Stimulated activated CD4-positive, alpha-beta T cell treated with anti-CD3 and anti-CD28 coated beads, Interleukin-1b, Interleukin-23, amount 100 ng/mL, for 4 hours (primary cell): ENCODE data around the gene MYT1.
"Not testable (repeated sequence)": the region's sequence is repeated elsewhere in the genome, so short reads cannot be mapped to it uniquely, and the experiment has no call there.

Source experiments
- DNase-seq, 2 donors: peaks; one replicate each; pipeline ENCODE4 v3.0.0-alpha.2; 2020; ENCODE audit warnings: low read depth in 2 of 2

MYT1 gene

DNA sequence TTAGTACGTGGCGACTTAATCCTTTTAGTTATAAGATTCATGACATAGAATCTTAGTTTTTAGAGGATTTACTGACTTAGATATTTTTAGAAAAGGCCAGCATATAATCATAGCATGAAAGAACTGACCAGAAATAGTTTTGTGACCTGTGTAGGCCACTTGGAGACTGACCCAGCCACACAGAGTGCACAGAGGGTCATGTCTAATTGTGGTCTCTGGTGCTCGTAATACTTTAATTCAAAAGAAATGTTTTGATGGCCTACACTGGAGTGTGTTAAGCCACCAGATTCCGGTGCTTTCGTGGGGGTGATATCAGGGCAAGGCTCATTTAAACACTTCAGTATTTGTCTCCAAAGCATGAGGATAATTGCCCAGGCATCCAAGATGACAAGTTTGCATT is 102.7 kb downstream of the MYT1 start:
- DNase-seq, result no peak

GRCh38 chr20:64268174-64268573 is 103.9 kb downstream of the MYT1 start:
- DNase-seq, result no peak

GRCh38 chr20:64269604-64270411 is 105.6 kb downstream of the MYT1 start:
- DNase-seq, result no peak

GRCh38 chr20:64271636-64272035 is 107.4 kb downstream of the MYT1 start:
- no peak for DNase-seq

GRCh38 chr20:64273109-64273508 is 108.9 kb downstream of the MYT1 start:
- no peak for DNase-seq

DNA sequence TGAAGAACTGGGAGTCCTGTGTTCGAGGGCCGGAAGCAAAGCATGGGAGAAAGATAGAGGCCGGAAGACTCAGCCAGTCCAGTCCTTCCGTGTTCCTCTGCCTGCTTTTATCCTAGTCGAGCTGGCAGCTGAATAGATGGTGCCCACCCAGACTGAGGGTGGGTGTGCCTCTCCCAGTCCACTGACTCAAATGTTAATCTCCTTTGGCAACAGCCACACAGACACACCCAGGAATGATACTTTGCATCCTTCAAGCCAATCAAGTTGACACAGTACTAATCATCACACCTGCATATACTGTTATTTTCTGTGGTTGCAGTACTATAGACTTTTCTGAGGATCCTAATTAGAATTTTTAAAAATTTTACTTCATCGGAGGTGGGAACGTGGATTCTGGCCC is 112.6 kb downstream of the MYT1 start:
- DNase-seq, result no peak

DNA sequence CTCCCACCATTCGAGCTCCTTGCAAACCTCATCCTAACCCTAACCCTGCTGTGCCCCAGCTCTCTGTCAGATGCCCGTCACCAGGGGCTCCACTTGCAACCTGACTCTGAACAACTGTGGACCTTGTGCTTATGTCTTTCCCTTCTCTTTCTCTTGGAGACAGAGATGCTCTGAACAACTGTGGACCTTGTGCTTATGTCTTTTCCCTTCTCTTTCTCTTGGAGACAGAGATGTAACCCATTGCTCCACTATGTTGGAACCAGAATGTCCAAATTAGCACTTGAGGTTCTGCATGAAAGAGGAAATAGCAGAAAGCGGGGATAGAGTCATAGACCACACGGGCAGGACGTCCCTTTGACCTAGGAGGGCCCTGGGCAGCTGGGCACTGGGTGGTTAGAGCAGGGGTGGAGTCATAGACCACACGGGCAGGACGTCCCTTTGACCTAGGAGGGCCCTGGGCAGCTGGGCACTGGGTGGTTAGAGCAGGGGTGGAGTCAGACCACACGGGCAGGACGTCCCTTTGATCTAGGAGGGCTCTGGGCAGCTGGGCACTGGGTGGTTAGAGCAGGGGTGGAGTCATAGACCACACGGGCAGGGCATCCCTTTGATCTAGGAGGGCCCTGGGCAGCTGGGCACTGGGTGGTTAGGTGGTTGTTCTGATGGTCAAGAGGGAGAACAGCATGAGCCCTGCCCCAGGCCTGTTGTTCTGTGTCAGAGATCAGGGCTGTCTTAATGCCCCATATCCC is 113.5 kb downstream of the MYT1 start:
- DNase-seq, result no peak

- DNase-seq, result no peak
Measured at GRCh38 chr20:64278317-64278681, 114.0 kb downstream of the MYT1 start.

DNA sequence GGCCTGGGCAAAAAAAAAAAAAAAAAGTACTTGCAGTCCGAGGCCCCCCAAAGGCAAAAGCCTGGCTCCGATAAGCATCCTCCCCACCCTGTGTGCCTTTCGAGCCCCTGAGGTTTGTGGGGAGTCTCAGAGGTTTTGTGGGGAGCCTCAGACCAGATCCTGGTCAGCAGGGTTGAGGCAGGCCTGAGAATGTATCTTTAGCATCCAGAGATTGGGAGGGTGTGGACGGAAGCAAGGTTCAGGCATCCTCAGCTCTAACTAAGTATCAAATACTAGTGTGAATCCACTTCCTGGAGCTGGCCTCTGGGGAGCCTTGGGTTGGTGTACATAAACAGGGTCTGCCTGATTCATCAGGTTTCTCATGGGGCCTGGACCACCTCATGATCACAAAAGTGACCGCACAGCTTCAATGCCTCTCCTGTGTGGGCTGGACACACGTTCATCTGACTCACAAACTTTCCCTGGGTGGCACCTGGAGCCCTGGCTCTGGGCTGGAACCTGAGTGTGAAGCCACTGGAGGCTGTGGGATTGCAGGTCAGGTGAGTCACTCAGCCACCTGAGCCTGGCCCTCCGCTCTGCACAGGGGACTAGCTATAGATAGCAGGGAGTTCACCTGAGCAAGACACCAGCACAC is 115.7 kb downstream of the MYT1 start:
- no peak for DNase-seq

DNA sequence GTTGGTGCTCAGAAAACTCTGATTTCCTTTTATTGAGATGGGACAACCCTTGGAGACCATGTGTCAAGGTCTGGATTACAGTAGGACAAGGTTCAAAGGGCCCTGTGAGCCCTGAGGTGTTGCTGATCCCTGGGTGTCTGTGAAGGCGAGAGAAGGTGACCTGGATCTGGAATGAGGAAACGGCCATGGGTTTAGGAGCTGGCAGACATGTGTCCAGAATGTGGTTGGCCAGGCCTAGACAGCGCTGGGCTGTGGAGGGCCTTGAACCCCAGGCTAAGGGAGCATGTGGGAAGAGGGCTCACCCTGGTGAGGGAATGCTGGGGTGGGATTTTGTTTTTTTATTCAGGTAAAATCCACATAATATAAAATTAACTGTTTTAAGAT is 116.2 kb downstream of the MYT1 start:
- no peak for DNase-seq

DNA sequence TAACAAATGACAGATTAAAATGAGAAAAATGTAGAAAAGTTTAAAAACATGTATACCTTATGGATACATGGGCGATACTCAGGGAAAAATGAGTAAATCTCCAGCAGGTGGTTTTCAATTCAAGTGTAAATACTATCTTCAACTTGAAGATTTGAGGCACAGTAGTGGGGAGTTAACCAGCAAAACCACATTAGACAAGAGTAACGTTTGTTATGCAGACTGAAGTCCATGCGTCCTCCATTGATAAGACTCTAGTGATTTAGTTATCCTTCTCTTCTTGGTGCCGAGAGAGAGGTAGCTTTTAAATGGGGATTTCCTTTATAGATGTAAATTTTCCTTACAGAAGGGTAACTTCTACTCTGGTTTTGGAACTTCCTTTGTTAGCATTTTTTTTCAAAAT is 119.4 kb downstream of the MYT1 start:
- no peak for DNase-seq

- peak; percentile 51 for DNase-seq
Measured at GRCh38 chr20:64285579-64286446, 121.6 kb downstream of the MYT1 start.

GRCh38 chr20:64286447-64287263 is 122.4 kb downstream of the MYT1 start:
- DNase-seq, result not testable (repeated sequence)

DNA sequence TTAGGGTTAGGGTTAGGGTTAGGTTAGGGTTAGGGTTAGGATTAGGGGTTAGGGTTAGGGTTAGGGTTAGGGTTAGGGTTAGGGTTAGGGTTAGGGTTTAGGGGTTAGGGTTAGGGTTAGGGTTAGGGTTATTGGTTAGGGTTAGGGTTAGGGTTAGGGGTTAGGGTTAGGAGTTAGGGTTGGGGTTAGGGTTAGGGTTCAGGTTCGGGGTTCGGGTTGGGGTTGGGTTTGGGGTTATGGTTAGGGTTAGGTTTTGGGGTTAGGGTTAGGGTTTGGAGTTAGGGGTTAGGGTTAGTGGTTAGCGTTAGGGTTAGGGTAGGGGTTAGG is 123.0 kb downstream of the MYT1 start:
- not testable (repeated sequence) for DNase-seq
